Astrocyte of the cerebellum (primary cell): ENCODE data around the gene OCIAD2.
"Not testable (repeated sequence)": the region's sequence is repeated elsewhere in the genome, so short reads cannot be mapped to it uniquely, and the experiment has no call there.

Experiments used
- DNase-seq: peaks from one replicate; pipeline ENCODE4 v3.0.0-alpha.2; 2011; ENCODE audit warnings: low read depth
- H3K4me3 ChIP-seq: 2 replicates; pipeline ENCODE4 v1.5.1; 2011; ENCODE audit warnings: mild to moderate bottlenecking, low read depth, low read length, moderate library complexity
- CTCF ChIP-seq: IDR thresholded peaks from 2 replicates; pipeline ENCODE4 v1.5.1; 2012; ENCODE audit warnings: low read length, low read depth, moderate library complexity, mild to moderate bottlenecking; ENCODE audit errors: missing control alignments
- in situ Hi-C: cut with HindIII; loops from 2 replicates; pipeline ENCODE4 v1.10.0; 2017; ENCODE audit warnings: low sequenced_read_pairs

The OCIAD2 gene

GRCh38 chr4:48891028-48891619 is 15.4 kb downstream of the OCIAD2 start:
- DNase-seq = no peak
- in situ Hi-C loops = no loop called here
- H3K4me3 ChIP-seq = no peak overlapping the region
- TF ChIP-seq CTCF = no peak

- H3K4me3 ChIP-seq, in situ Hi-C loops, DNase-seq: not testable (repeated sequence)
Measured at GRCh38 chr4:48889750-48890149, 16.8 kb downstream of the OCIAD2 start.

- DNase-seq, in situ Hi-C loops, H3K4me3 ChIP-seq: not testable (repeated sequence)
Measured at GRCh38 chr4:48881646-48882045, 24.9 kb downstream of the OCIAD2 start.

GRCh38 chr4:48879561-48880442 is 26.8 kb downstream of the OCIAD2 start:
- in situ Hi-C loops = no loop called here
- no peak for DNase-seq
- TF ChIP-seq CTCF = no peak

GRCh38 chr4:48877827-48878535 is 28.6 kb downstream of the OCIAD2 start:
- in situ Hi-C loops = no loop called here
- no peak overlapping the region for H3K4me3 ChIP-seq
- no peak for TF ChIP-seq CTCF
- no peak for DNase-seq

More at GRCh38 chr4:48879561-48880442, 26.8 kb downstream of the OCIAD2 start:
- H3K4me3 ChIP-seq = no peak overlapping the region

- in situ Hi-C loops, H3K4me3 ChIP-seq, DNase-seq: not testable (repeated sequence)
Measured at GRCh38 chr4:48864696-48865095, 41.9 kb downstream of the OCIAD2 start.

GRCh38 chr4:48863728-48864127 is 42.8 kb downstream of the OCIAD2 start:
- no peak for TF ChIP-seq CTCF
- in situ Hi-C loops = no loop called here

GRCh38 chr4:48862661-48863060 is 43.9 kb downstream of the OCIAD2 start:
- in situ Hi-C loops = no loop called here
- no peak for TF ChIP-seq CTCF
- H3K4me3 ChIP-seq = no peak overlapping the region
- no peak for DNase-seq

More at GRCh38 chr4:48863728-48864127, 42.8 kb downstream of the OCIAD2 start:
- H3K4me3 ChIP-seq = no peak overlapping the region
- DNase-seq = no peak
